HCT116 (cell line): ENCODE measurements around the gene CLTA. TPM values are rescaled to one million over a fixed set of nuclear protein-coding genes. Genes with fewer than 3 reads are reported as not detected.

Experiments used
- ATAC-seq: fragments of 200-7000 bp; cut with Tn5 transposase; 2 replicates; pipeline ENCODE4 v1.9.1; 2020; ENCODE audit warnings: mild to moderate bottlenecking, moderate library complexity
- BruUV-seq: library from RNA; stranded (reverse); fragments of 400-500 nt; replicated peaks from 2 replicates; lab custom pipeline; 2021; lab: Mats Ljungman, UMichigan
- CTCF ChIA-PET: fragments of 300-600 bp; sonication (Branson Sonifier 250); formaldehyde crosslinking; loops from one replicate; lab custom pipeline; 2021; ENCODE audit warnings: antibody characterized with exemption; lab: Charles Lee
- POLR2A ChIA-PET: fragments of 300-600, 350-600 bp; sonication (Branson Sonifier 250); formaldehyde crosslinking; loops from one replicate; lab custom pipeline; 2021; ENCODE audit warnings: antibody characterized with exemption; lab: Charles Lee
- RAD21 ChIA-PET, 2 experiments: fragments of 300-600 bp; sonication (Branson Sonifier 250); formaldehyde crosslinking; loops; one replicate each; lab custom pipeline; 2023; ENCODE audit warnings: low total read pairs in 2 of 2; ENCODE audit not compliant: uncharacterized antibody in 2 of 2, unreplicated experiment in 2 of 2, low non-redundant PET in 1 of 2; lab: Charles Lee
- DNase-seq: peaks from one replicate; pipeline ENCODE4 v3.0.0-alpha.2; 2010; ENCODE audit warnings: low read depth, low spot score
- H2AFZ ChIP-seq: fragments of 200-600 bp; shearing (Covaris generic), sonication (generic); 2 replicates; pipeline ENCODE4 v1.6.1; 2017; ENCODE audit warnings: low read depth, mixed run types, mixed read lengths, antibody characterized with exemption, low read length; ENCODE audit not compliant: poor library complexity, severe bottlenecking
- H3K27ac ChIP-seq: 2 replicates; pipeline ENCODE4 v1.5.1; 2012; ENCODE audit warnings: low read depth, low read length
- H3K27me3 ChIP-seq: fragments of 200-600 bp; sonication (generic); 2 replicates; pipeline ENCODE4 v1.6.1; 2016; ENCODE audit warnings: mixed run types, low read length, mixed read lengths; ENCODE audit not compliant: insufficient read depth
- H3K36me3 ChIP-seq, 2 experiments: fragments of 200-500 bp in 1 of 2; fragments of 200-600 bp in 1 of 2; sonication (Bioruptor generic) in 1 of 2; sonication (generic) in 1 of 2; 2 replicates each; pipeline versions ENCODE4 v1.5.1 to v1.6.1; 2014 to 2016; ENCODE audit warnings: low read length in 2 of 2, inconsistent platforms in 1 of 2, mixed read lengths in 1 of 2, mixed run types in 1 of 2; ENCODE audit not compliant: insufficient read depth in 2 of 2, control insufficient read depth in 1 of 2
- H3K4me1 ChIP-seq, 2 experiments: fragments of 200-600 bp in 1 of 2; sonication (generic) in 1 of 2; 2 replicates each; pipeline versions ENCODE4 v1.5.1 to v1.6.1; 2012 to 2017; ENCODE audit warnings: low read length in 2 of 2, inconsistent platforms in 1 of 2, mild to moderate bottlenecking in 1 of 2, mixed read lengths in 1 of 2, mixed run types in 1 of 2, moderate library complexity in 1 of 2; ENCODE audit not compliant: insufficient read depth in 2 of 2, control insufficient read depth in 1 of 2
- H3K4me2 ChIP-seq: fragments of 200-600 bp; sonication (generic); 2 replicates; pipeline ENCODE4 v1.6.1; 2017; ENCODE audit warnings: mixed run types, low read length, mixed read lengths
- H3K4me3 ChIP-seq, 2 experiments: fragments of 200-600 bp in 1 of 2; sonication (generic) in 1 of 2; replicated peaks in 1 of 2; 2 replicates each; pipeline ENCODE4 v1.5.1; 2011 to 2016; ENCODE audit warnings: low read length in 2 of 2, control low read depth in 1 of 2, low read depth in 1 of 2, mild to moderate bottlenecking in 1 of 2, mixed read lengths in 1 of 2, mixed run types in 1 of 2
- H3K79me2 ChIP-seq: fragments of 200-600 bp; sonication (generic); 2 replicates; pipeline ENCODE4 v1.6.1; 2017; ENCODE audit warnings: mild to moderate bottlenecking, mixed run types, low read length, moderate library complexity, mixed read lengths; ENCODE audit not compliant: insufficient read depth
- H3K9ac ChIP-seq: fragments of 200-600 bp; sonication (generic); 2 replicates; pipeline ENCODE4 v1.6.1; 2016; ENCODE audit warnings: low read length, mixed read lengths
- H3K9me2 ChIP-seq: fragments of 200-600 bp; sonication (generic), shearing (Covaris generic); 2 replicates; pipeline ENCODE4 v1.6.1; 2017; ENCODE audit warnings: mixed run types, mild to moderate bottlenecking, moderate library complexity; ENCODE audit not compliant: insufficient read depth
- H3K9me3 ChIP-seq, 2 experiments: fragments of 200-500 bp in 1 of 2; fragments of 200-600 bp in 1 of 2; sonication (Bioruptor generic) in 1 of 2; sonication (generic) in 1 of 2; 2 replicates each; pipeline ENCODE4 v1.6.1; 2014 to 2017; ENCODE audit warnings: low read length in 2 of 2, mixed read lengths in 2 of 2, inconsistent platforms in 1 of 2, low read depth in 1 of 2, mild to moderate bottlenecking in 1 of 2, mixed run types in 1 of 2, moderate library complexity in 1 of 2; ENCODE audit not compliant: control insufficient read depth in 1 of 2, insufficient read depth in 1 of 2
- H4K20me1 ChIP-seq: fragments of 200-600 bp; sonication (generic), shearing (Covaris generic); 2 replicates; pipeline ENCODE4 v1.6.1; 2017; ENCODE audit warnings: mixed run types, mild to moderate bottlenecking, moderate library complexity; ENCODE audit not compliant: insufficient read depth
- ATF3 ChIP-seq: IDR thresholded peaks from 2 replicates; pipeline ENCODE4 v1.6.1; 2012
- CEBPB ChIP-seq: IDR thresholded peaks from 2 replicates; pipeline ENCODE4 v1.6.1; 2012; ENCODE audit warnings: low read depth
- CTCF ChIP-seq, 3 experiments: fragments of 200-600 bp in 1 of 3; sonication (generic) in 1 of 3; IDR thresholded peaks in 2 of 3; conservative IDR thresholded peaks in 1 of 3; 2 replicates each; pipeline ENCODE4 v1.5.1; 2012 to 2017; ENCODE audit warnings: low read depth in 2 of 3, low read length in 2 of 3, antibody characterized with exemption in 1 of 3, borderline replicate concordance in 1 of 3, control low read depth in 1 of 3, mild to moderate bottlenecking in 1 of 3, mixed read lengths in 1 of 3, mixed run types in 1 of 3, moderate library complexity in 1 of 3; ENCODE audit not compliant: insufficient read depth in 1 of 3
- EGR1 ChIP-seq: IDR thresholded peaks from 2 replicates; pipeline ENCODE4 v1.6.1; 2012; ENCODE audit warnings: low read depth
- ELF1 ChIP-seq: IDR thresholded peaks from 2 replicates; pipeline ENCODE4 v1.6.1; 2012; ENCODE audit warnings: low read depth, borderline replicate concordance
- EZH2 ChIP-seq: fragments of 200-600 bp; sonication (generic); IDR thresholded peaks from 2 replicates; pipeline ENCODE4 v1.6.1; 2017; ENCODE audit warnings: antibody characterized with exemption, mixed run types
- EZH2phosphoT487 ChIP-seq: fragments of 200-600 bp; IDR thresholded peaks from 2 replicates; pipeline ENCODE4 v1.6.1; 2018; ENCODE audit warnings: antibody characterized with exemption, borderline replicate concordance
- FOSL1 ChIP-seq: IDR thresholded peaks from 2 replicates; pipeline ENCODE4 v1.6.1; 2012; ENCODE audit warnings: low read depth
- POLR2A ChIP-seq: IDR thresholded peaks from 2 replicates; pipeline ENCODE4 v1.7.0; 2011; ENCODE audit warnings: borderline replicate concordance; ENCODE audit not compliant: insufficient read depth, insufficient read length; ENCODE audit errors: extremely low read depth
- POLR2AphosphoS5 ChIP-seq: IDR thresholded peaks from 2 replicates; pipeline ENCODE4 v1.6.1; 2011; ENCODE audit warnings: mild to moderate bottlenecking, low read depth, low read length, moderate library complexity
- REST ChIP-seq: IDR thresholded peaks from 2 replicates; pipeline ENCODE4 v1.6.1; 2012; ENCODE audit warnings: low read depth
- SP1 ChIP-seq: IDR thresholded peaks from 2 replicates; pipeline ENCODE4 v1.6.1; 2012; ENCODE audit warnings: low read depth
- SRF ChIP-seq: IDR thresholded peaks from 2 replicates; pipeline ENCODE4 v1.6.1; 2012; ENCODE audit warnings: low read depth
- YY1 ChIP-seq: IDR thresholded peaks from 2 replicates; pipeline ENCODE4 v1.6.1; 2011; ENCODE audit warnings: low read length, low read depth, moderate library complexity, mild to moderate bottlenecking; ENCODE audit not compliant: insufficient replicate concordance; ENCODE audit errors: extremely low read depth
- ZFX ChIP-seq: fragments of 450-650 bp; IDR thresholded peaks from 2 replicates; pipeline ENCODE4 v1.6.1; 2017
- ZNF274 ChIP-seq: fragments of 200-500 bp; sonication (Bioruptor generic); IDR thresholded peaks from 2 replicates; pipeline ENCODE4 v1.6.1; 2014; ENCODE audit warnings: mild to moderate bottlenecking, low read depth, low read length, inconsistent platforms
- intact Hi-C: fragments of 100-400 bp; cut with micrococcal nuclease; formaldehyde crosslinking; loops from 2 replicates; pipeline ENCODE4 v1.10.0; 2022
- total RNA-seq: library from RNA; stranded (reverse); gene quantifications from one replicate; pipeline ENCODE4 v1.2.1, GENCODE V29; 2021; ENCODE audit not compliant: unreplicated experiment

CLTA gene
- total RNA-seq, 1 experiment from 2014 or later = 152 TPM

GRCh38 chr9:36170531-36170930 lies 20.2 kb upstream of the CLTA start:
- no peaks in the 10 kb centered on the region for H4K20me1 ChIP-seq
- H3K9me3 ChIP-seq = no peaks in the 10 kb centered on the region
- intact Hi-C loops = no loop called here
- DNase-seq (no peak), ATAC-seq (no peak)
- H3K27ac ChIP-seq = no peak overlapping the region
- H3K4me1 ChIP-seq = peaks cover 0 to 8% of the 10 kb centered on the region in 2 experiments; a peak in 1 of 4 replicates
- H3K79me2 ChIP-seq = no peaks in the 10 kb centered on the region
- no peak overlapping the region for H3K4me2 ChIP-seq
- CTCF ChIA-PET = no interaction called here
- no peak overlapping the region for H2AFZ ChIP-seq
- H3K9me2 ChIP-seq = no peaks in the 10 kb centered on the region
- no peaks in the 10 kb centered on the region for H3K36me3 ChIP-seq
- BruUV-seq = no TSS peak
- no peaks in the 10 kb centered on the region for H3K27me3 ChIP-seq
- no peak for TF ChIP-seq ZNF274
- TF ChIP-seq CEBPB = no peak
- TF ChIP-seq POLR2AphosphoS5 = no peak
- TF ChIP-seq POLR2A = no peak
- no peak for TF ChIP-seq YY1
- TF ChIP-seq FOSL1 = no peak
- TF ChIP-seq REST = no peak
- no peak for TF ChIP-seq ELF1
- no peak for TF ChIP-seq ATF3
- no peak for TF ChIP-seq EGR1
- TF ChIP-seq SRF = no peak
- TF ChIP-seq EZH2 = no peak
- TF ChIP-seq EZH2phosphoT487 = no peak
- no peak for TF ChIP-seq CTCF (IDR thresholded peaks at IDR 0.05 in 2 of 3, conservative IDR thresholded peaks at IDR 0.05 in 1 of 3; ENCODE audit: borderline replicate concordance in 1 of 3, insufficient read depth in 1 of 3, low read depth in 2 of 3, low read length in 2 of 3)
- TF ChIP-seq SP1 = no peak
- no peak for TF ChIP-seq ZFX
- POLR2A ChIA-PET = no interaction called here
- no peak overlapping the region for H3K4me3 ChIP-seq
- RAD21 ChIA-PET = no interaction called here
- no peak overlapping the region for H3K9ac ChIP-seq
